Testis (tissue), 2 donors: Measurements from ENCODE around the gene KIF18B.

Source experiments
- POLR2A ChIP-seq: fragments of 450-650 bp; IDR thresholded peaks from one replicate; pipeline ENCODE4 v1.6.1; 2017; ENCODE audit warnings: antibody characterized with exemption, mild to moderate bottlenecking, moderate library complexity
- TF ChIP-seq, protein P1 (sequence below), 3 experiments: fragments of 450-650 bp in 2 of 3; fragments of 200-600 bp in 1 of 3; sonication (generic) in 1 of 3; IDR thresholded peaks; one replicate each; pipeline ENCODE4 v1.5.1; 2016 to 2019; ENCODE audit warnings: antibody characterized with exemption in 3 of 3, mild to moderate bottlenecking in 2 of 3, moderate library complexity in 1 of 3

DNA sequence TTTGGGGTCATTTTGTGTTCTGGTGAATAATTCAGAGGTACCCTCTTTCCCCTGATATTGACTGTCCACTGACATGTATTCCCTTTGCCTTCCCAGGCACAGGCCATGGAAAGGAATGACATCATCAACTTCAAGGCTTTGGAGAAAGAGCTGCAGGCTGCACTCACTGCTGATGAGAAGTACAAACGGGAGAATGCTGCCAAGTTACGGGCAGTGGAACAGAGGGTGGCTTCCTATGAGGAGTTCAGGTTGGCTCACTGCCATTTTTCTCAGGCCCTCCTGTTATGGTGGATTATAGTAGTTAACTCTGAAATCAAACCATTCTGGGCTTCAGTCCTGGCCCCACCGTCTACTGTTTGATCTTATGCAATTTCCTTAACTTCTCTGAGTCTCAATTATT is 46.7 kb downstream of the KIF18B start:
- TF ChIP-seq POLR2A: no peak
- TF ChIP-seq, protein P1, sequence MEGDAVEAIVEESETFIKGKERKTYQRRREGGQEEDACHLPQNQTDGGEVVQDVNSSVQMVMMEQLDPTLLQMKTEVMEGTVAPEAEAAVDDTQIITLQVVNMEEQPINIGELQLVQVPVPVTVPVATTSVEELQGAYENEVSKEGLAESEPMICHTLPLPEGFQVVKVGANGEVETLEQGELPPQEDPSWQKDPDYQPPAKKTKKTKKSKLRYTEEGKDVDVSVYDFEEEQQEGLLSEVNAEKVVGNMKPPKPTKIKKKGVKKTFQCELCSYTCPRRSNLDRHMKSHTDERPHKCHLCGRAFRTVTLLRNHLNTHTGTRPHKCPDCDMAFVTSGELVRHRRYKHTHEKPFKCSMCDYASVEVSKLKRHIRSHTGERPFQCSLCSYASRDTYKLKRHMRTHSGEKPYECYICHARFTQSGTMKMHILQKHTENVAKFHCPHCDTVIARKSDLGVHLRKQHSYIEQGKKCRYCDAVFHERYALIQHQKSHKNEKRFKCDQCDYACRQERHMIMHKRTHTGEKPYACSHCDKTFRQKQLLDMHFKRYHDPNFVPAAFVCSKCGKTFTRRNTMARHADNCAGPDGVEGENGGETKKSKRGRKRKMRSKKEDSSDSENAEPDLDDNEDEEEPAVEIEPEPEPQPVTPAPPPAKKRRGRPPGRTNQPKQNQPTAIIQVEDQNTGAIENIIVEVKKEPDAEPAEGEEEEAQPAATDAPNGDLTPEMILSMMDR (IDR thresholded peaks at IDR 0.05): no peak
